NT2/D1 (cell line): ENCODE results near the gene CIROP.

Experiments
- SUZ12 ChIP-seq: IDR thresholded peaks from 2 replicates; pipeline ENCODE4 v1.6.1; 2011; ENCODE audit not compliant: insufficient read length, insufficient read depth; ENCODE audit errors: extremely low read depth
- YY1 ChIP-seq: IDR thresholded peaks from 2 replicates; pipeline ENCODE4 v1.6.1; 2011; ENCODE audit not compliant: insufficient read length, insufficient read depth
- ZNF274 ChIP-seq: IDR thresholded peaks from 2 replicates; pipeline ENCODE4 v1.6.1; 2011; ENCODE audit warnings: mild to moderate bottlenecking, low read depth, low read length

- no peak for TF ChIP-seq YY1
- no peak for TF ChIP-seq ZNF274
- no peak for TF ChIP-seq SUZ12
These were observed 43.9 kb upstream of the CIROP start for GRCh38 chr14:23148591-23149249.
